ENCODE data around the gene KLK2. TPM values are rescaled to one million over a fixed set of nuclear protein-coding genes. Genes with fewer than 3 reads are reported as not detected.

KLK2 gene
- total and polyA plus RNA-seq, 2 donors from 2014 or later = not detected

GRCh38 chr19:50878851-50879250 lies 5.6 kb downstream of the KLK2 start:
- Histone ChIP-seq H3K9me3 (ENCODE audit: control insufficient read depth in 2 of 3, insufficient read depth in 1 of 3, low read length in 3 of 3) (no peaks in the 10 kb centered on the region), H3K4me1 (ENCODE audit: control insufficient read depth in 2 of 3, insufficient read depth in 2 of 3, low read depth in 1 of 3, low read length in 3 of 3) (no peaks in the 10 kb centered on the region), H3K9ac (ENCODE audit: low read length in 3 of 3) (no peak overlapping the region), H3K27me3 (ENCODE audit: control insufficient read depth, insufficient read depth, low read length) (no peaks in the 10 kb centered on the region), H3K4me3 (ENCODE audit: low read length in 3 of 3) (no peak overlapping the region), H3K36me3 (ENCODE audit: control insufficient read depth in 2 of 3, insufficient read depth in 3 of 3, low read length in 3 of 3) (no peaks in the 10 kb centered on the region), H3K27ac (ENCODE audit: low read depth in 2 of 2, low read length in 2 of 2) (no peak overlapping the region)
- FAIRE-seq (no peak), DNase-seq (no peak)
- no peak for TF ChIP-seq CTCF (IDR thresholded peaks at IDR 0.05; ENCODE audit: borderline replicate concordance, extremely low read depth, insufficient read depth)
- intact Hi-C loops (cut with DNase I) = no loop called here

DNA sequence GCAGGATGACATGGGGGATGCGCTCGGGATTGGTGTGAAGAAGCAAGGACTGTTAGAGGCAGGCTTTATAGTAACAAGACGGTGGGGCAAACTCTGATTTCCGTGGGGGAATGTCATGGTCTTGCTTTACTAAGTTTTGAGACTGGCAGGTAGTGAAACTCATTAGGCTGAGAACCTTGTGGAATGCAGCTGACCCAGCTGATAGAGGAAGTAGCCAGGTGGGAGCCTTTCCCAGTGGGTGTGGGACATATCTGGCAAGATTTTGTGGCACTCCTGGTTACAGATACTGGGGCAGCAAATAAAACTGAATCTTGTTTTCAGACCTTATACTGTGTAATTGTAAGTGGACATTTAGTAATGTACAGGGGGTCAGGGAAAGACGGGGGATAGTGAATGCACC lies 7.0 kb downstream of the KLK2 start:
- H3K4me3 ChIP-seq (ENCODE audit: low read length in 3 of 3) = no peak overlapping the region
- no peak overlapping the region for H3K27ac ChIP-seq (ENCODE audit: low read depth in 2 of 2, low read length in 2 of 2)
- H3K9me3 ChIP-seq (ENCODE audit: control insufficient read depth in 2 of 3, insufficient read depth in 1 of 3, low read length in 3 of 3) = no peaks in the 10 kb centered on the region
- no peaks in the 10 kb centered on the region for H3K27me3 ChIP-seq (ENCODE audit: control insufficient read depth, insufficient read depth, low read length)
- no peak for TF ChIP-seq CTCF (IDR thresholded peaks at IDR 0.05; ENCODE audit: borderline replicate concordance, extremely low read depth, insufficient read depth)
- no peaks in the 10 kb centered on the region for H3K4me1 ChIP-seq (ENCODE audit: control insufficient read depth in 2 of 3, insufficient read depth in 2 of 3, low read depth in 1 of 3, low read length in 3 of 3)
- no peak overlapping the region for H3K9ac ChIP-seq (ENCODE audit: low read length in 3 of 3)
- intact Hi-C loops (cut with DNase I) = no loop called here
- DNase-seq = no peak
- H3K36me3 ChIP-seq (ENCODE audit: control insufficient read depth in 2 of 3, insufficient read depth in 3 of 3, low read length in 3 of 3) = no peaks in the 10 kb centered on the region
- FAIRE-seq = no peak

GRCh38 chr19:50882188-50882587 lies 8.9 kb downstream of the KLK2 start:
- Histone ChIP-seq H3K27ac (ENCODE audit: low read depth in 2 of 2, low read length in 2 of 2) (no peak overlapping the region), H3K9ac (ENCODE audit: low read length in 3 of 3) (no peak overlapping the region), H3K4me3 (ENCODE audit: low read length in 3 of 3) (no peak overlapping the region), H3K36me3 (ENCODE audit: control insufficient read depth in 2 of 3, insufficient read depth in 3 of 3, low read length in 3 of 3) (no peaks in the 10 kb centered on the region), H3K9me3 (ENCODE audit: control insufficient read depth in 2 of 3, insufficient read depth in 1 of 3, low read length in 3 of 3) (no peaks in the 10 kb centered on the region), H3K4me1 (ENCODE audit: control insufficient read depth in 2 of 3, insufficient read depth in 2 of 3, low read depth in 1 of 3, low read length in 3 of 3) (no peaks in the 10 kb centered on the region), H3K27me3 (ENCODE audit: control insufficient read depth, insufficient read depth, low read length) (no peaks in the 10 kb centered on the region)
- DNase-seq = no peak
- intact Hi-C loops (cut with DNase I) = no loop called here
- no peak for TF ChIP-seq CTCF (IDR thresholded peaks at IDR 0.05; ENCODE audit: borderline replicate concordance, extremely low read depth, insufficient read depth)
- no peak for FAIRE-seq

DNA sequence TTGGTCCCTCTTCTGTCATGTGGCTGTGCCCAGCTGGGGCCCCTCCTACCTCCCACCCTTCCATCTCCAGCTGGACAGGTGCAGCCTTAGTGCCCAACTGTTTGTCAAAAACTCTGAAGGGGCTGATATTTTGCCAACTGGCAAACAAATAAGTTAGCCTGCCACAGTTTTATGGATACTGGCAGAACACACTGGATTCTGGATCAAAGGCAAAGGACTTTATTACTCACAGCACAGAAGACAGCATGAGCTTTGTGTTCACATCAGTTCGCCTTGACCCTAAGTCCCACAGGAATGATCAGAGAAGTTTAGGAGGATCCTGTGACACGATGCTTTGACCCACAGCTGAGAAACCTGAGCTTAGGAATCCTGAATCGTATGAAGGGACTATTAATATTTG lies 16.4 kb downstream of the KLK2 start:
- intact Hi-C loops (cut with DNase I) = no loop called here
- no peaks in the 10 kb centered on the region for H3K27me3 ChIP-seq (ENCODE audit: control insufficient read depth, insufficient read depth, low read length)
- H3K4me3 ChIP-seq (ENCODE audit: low read length in 3 of 3) = no peak overlapping the region
- FAIRE-seq (no peak), DNase-seq (no peak)
- no peaks in the 10 kb centered on the region for H3K36me3 ChIP-seq (ENCODE audit: control insufficient read depth in 2 of 3, insufficient read depth in 3 of 3, low read length in 3 of 3)
- H3K4me1 ChIP-seq (ENCODE audit: control insufficient read depth in 2 of 3, insufficient read depth in 2 of 3, low read depth in 1 of 3, low read length in 3 of 3) = no peaks in the 10 kb centered on the region
- H3K9ac ChIP-seq (ENCODE audit: low read length in 3 of 3) = no peak overlapping the region
- H3K9me3 ChIP-seq (ENCODE audit: control insufficient read depth in 2 of 3, insufficient read depth in 1 of 3, low read length in 3 of 3) = peaks cover 0 to 4% (median 0%) of the 10 kb centered on the region in 3 donors
- TF ChIP-seq CTCF (IDR thresholded peaks at IDR 0.05; ENCODE audit: borderline replicate concordance, extremely low read depth, insufficient read depth) = no peak
- H3K27ac ChIP-seq (ENCODE audit: low read depth in 2 of 2, low read length in 2 of 2) = no peak overlapping the region

All from kidney (tissue), 14 donors.